HG03469 (cell line): ENCODE data around the gene LYSMD3.
A peak's percentile ranks its signal among the peaks of the same experiment; 100 is the strongest.

Experiments
- ATAC-seq: cut with Tn5 transposase; IDR thresholded peaks from one replicate; pipeline ENCODE4 v1.9.1; 2021; ENCODE audit warnings: mild to moderate bottlenecking, moderate library complexity, moderate number of reproducible peaks; ENCODE audit not compliant: unreplicated experiment

The LYSMD3 gene

DNA sequence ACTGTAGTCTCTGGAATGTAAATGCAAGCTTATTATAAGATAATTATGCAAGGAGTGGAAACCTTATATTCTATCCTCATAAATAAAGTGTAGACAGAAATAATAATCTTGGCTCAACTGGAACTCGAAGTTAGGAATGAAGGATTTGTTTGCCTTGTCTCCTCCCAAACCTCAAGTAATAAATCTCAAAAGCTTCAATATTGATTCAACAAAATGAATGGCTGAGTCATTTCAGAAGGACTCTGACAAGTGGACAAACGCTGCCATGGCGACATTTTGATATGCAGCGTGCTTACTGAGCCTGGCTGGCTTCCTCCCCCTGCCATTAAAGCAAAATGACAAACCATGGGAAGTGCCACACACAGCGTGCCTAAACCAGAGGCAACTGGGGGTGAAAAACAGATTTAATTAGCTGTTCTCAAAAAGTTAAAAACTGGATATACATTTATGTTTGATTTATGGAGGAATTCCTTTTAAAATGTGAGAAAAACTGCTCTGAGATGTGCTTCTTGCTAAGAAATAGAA, 18.7 kb upstream of the LYSMD3 start:
- ATAC-seq, result no peak

DNA sequence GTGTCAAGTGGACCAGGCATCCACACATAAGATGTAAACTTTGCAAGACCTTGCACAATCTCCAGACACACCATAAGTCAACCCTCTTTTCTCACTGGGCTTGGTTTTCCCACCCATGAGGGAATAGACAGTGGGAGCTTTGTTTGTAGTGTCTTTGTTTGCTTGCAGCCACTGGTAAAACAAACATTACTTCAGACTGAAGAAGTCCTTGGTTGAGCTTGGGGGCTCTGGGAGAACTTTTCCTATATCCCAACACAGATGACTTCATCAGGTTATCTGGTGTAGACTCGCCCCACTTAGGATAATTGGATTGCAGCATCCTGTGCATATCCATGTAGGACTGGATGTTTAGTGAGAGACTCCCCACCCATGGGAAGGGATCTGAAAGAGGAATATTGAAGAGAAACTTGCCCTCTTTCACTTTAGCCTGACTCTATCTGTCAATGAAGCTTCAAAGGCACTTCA, 17.7 kb upstream of the LYSMD3 start:
- no peak for ATAC-seq

DNA sequence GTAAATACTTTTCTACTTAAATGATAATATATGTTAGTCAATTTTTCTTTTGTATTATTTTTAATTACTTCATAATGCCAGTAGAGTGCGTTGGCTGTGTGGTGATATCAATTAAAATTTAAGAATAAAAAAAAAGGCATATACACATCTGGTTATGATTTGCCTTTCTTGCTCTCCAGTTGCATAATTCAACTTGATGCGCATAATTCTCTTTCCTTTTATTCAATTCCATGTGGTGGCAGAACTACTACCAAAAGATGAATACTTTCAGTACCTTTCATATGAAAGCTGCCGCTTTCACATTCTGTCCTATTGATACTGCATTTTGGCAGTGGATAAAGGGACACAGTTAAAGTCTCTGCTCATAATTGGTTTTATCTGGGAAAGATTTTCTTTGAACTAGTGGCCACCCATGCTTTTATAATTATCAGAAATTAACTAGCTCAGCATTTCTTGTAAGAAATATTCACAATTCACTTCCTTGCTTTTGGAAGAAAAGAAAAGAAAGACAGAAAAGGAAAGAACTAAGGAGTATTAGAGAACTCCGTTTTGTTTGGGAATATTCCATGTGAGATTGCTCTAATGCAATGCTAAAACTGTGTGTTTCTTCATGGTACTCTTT, 16.9 kb upstream of the LYSMD3 start:
- ATAC-seq, result no peak

DNA sequence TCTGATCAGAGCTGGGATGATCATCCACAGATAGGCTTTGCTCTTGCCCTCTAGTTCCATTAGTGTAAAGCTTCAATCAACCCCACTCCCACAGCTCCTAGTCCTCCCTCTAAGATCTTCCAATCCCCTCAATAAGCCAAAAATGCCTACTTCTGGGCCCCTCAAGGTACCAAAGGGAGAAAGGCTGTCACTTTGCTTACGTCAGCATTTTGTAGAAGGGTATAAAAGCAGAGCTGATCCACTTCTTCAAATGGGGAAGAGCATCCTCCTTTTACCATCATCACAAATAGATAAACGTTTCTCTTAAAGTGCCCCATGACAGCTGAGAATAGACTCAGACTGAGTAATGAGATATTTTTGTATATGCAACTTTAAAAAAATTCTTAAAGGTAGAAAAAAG, 16.1 kb upstream of the LYSMD3 start:
- ATAC-seq, result no peak

DNA sequence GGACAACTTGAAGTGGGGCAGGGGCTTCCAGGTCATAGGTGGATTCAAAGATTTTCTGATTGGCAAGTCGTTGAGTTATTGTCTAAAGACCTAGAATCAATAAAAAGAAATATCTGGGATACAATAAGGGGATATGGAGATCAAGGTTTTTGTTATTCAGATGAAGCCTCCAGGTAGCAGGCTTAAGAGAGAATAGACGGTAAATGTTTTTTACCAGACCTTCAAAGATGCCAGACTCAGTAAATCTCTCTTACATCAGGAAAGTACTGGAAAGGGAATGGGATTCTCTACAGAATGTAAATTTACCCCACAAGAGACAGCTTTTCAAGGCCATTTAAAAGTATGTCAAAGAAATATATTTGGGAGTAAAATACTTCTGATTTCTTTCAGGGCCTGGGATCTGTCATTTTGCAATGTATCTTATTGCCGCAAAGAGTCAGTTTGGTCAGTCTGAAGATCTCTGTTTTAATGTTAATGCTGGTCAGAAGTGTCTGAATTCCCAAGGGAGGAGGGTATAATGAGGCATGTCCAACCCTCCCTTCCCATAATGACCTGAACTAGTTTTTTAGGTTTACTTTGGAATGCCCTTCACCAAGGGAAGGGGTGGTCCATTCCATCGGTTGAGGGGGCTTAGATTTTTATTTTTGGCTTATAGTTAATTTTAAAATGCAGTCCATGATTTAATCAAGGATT, 13.6 kb upstream of the LYSMD3 start:
- no peak for ATAC-seq

DNA sequence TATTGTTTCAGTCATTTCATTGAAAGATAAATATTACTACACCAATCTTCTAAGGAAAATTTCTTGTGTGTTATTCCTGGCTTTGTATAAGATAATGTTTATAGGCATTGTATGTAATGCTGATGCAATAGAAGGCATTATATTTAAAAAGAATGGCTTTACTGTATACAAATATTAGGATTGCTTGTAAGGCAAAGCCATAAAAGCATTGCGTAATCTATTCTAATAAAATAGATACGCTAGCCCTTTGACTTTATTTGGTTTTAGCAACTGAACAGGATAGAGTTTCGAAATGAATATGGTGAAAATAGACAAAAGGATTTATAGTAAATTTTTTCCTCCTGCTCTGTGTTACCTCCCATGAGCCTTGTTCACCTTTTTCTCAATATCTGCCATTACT, 5.5 kb upstream of the LYSMD3 start:
- no peak for ATAC-seq

DNA sequence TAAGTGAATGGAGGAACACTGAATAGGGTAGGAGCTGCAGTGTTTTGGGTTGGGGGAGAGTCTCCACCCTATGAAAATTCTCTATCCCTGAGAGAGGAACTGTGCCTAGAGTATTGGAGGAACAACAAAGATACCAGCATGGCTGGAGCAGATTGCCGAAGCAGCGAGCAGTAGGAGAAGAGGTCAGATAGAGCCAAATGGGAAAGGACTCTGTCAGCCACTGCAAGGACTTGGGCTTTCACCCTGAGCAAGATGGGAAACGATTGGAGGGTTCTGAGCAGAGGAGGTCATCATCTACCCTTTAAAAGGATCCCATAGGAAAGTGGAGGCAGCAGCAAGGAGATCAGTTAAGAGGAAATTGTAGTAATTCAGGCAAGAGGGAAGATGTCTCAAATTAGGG, 4.4 kb upstream of the LYSMD3 start:
- ATAC-seq, result no peak

DNA sequence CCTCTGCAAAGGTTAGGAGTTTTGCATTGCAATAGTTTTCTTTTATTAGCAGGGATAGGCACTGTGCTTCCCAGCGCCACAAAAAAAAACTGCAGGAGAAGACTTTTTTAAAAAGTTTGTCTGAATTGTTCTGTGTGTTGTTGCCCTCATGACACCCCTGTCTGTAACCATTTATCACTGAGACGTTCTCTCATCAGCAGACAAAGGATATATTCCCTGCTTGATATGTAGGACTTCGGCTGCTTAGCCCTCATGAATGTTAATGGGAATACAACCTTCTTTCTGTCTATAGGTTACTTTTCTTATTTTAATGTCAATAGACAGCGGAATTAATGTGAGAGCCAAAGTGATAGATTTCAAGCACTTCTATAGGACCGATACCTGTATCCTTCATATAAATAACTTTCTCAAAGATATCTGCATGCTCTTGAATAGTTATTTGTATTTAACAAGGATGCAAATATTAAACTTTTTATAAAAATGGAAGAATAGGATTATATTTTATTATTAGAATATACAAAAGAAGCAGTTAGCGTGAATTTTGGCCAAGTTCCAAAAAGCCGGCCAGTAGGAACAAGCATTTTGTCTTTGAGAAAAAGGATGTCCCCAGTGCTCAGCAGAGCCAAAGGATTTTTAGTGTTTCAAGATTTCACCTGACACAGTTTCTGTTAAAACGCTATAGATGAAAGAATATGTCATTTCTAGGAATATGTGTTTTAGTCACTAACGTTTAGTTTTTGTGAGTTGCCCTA, 1.5 kb upstream of the LYSMD3 start:
- no peak for ATAC-seq

DNA sequence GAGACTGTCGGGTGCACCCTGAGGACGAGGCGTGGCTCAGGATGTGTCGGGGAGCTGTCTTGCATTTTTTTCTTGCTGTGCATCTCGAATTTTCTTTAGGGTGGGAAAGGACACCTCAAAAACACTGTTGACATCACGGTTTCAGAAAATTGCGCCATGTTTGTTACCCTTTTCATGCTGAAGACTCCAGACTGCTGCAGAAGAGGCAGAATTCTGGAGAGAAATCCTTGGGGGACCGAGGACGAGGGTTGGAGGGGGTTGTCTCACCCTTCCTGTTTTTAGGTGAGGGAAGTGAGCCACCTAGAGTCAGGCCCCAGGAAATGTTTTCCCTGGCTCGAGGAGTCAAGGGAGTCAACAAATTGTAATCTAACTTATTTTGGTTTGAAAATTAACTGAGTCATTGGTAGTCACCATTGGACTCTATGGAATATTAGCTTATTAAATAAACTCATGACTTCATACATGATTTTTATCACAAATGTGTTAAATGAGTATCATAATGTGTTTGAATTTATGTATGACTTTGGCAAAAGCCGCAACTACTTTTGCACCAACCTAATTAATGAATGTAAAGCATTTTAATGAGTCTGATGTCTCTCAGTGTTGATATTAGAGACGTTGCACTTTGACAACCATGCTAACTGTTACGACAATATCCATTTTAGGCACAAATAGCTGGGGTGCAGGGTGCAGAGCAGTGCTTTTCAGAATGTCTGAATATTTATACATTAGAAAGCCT, 724 bp upstream of the LYSMD3 start:
- ATAC-seq, result peak; percentile 27

DNA sequence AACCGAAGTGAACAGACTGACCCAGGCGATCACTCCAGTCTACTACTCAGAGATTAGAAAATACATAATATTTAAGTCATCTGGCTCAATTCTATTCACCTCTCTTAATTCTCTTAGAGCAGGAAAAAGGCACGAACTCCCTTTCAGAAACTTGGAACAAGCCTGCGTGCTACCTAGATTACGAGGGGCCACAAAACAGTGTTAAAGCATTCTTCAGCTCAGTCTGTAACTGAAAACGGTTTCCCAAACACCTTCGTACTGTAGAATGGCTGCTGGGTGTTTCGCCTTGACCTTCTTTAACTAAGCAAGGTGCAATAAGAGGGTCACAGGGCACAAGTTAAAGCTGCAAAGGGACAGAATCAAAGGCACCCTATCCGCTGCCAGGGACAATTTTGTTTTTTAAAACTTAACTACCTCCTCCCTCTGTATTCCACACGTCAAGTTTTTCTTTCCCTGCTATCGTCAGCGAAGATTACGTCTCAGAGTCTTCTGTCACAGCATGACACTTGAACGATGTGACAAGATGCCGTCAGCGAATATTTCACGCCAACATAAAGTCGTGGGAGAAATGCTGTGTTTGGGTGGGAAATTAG, 687 bp downstream of the LYSMD3 start:
- ATAC-seq, result no peak

DNA sequence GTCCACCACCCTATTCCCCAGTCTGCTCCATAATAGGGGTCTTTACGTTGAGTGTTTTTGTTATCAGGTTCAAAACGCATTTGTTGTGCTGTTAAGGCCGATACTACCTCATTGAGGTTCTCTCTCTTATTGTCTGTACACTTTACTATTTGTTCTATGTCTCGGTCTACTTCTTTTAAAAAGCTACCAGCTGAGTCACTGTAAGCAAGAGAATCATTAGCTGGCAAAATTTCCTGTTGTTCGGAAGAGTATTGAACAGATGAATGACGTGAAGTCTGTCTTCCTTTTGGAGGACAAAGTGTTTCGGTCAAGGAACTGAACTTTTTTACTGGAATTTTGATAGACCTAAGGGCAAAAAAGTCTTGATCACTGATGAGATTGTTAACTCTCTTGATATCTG, 10.3 kb downstream of the LYSMD3 start:
- no peak for ATAC-seq

DNA sequence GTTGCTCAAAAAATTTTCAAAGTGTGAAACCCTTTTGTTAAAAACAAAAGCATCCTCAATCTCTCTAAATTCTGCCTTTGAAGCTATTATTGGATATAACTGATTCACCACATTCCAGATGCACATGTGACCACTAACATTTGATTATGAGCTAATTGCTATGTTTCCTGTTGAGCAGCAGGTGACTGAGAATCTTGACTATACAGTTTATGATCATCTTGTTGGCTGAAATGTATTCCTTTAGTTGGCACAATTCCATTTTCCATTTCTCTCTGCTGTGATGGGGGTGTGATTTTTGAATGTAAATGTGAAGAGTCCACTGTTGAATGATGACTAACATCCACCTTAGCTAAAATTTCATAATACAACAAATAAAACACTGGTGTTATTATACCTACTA, 10.7 kb downstream of the LYSMD3 start:
- no peak for ATAC-seq

DNA sequence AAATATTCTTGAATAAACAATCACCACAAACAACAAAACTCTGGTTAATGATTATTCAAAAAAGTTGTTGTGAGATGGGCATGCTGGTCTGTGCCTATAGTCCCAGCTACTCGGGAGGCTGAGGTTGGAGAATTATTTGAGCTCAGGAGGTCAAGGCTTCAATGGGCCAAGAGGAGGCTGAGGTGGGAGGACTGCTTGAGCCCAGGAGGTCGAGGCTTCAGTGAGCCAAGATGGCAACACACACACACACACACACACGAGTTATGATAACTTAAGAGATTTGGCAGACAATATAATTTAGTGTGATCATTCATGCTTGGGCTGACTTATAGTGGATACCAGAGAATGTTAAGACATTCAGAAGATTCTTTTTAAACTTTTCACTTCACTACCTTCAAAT, 14.9 kb downstream of the LYSMD3 start:
- no peak for ATAC-seq

DNA sequence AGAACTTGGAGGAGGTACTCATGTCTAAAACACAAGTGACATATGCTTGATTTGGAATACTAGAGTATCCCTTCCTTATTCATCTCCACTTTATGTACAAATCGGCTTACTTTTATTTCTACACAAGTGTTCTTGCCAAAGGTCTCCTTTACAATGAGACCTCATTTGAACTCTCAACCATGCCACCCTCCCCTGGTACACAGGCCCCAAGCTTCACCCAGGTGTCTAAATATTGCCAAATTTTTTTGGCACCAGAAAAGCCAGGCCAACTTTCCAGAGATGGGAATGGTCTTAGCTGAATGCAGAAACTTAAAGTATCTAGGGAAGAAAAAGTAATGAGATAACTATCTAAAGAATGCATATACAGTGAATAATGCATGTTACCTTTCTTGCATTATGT, 18.9 kb downstream of the LYSMD3 start:
- ATAC-seq, result no peak

DNA sequence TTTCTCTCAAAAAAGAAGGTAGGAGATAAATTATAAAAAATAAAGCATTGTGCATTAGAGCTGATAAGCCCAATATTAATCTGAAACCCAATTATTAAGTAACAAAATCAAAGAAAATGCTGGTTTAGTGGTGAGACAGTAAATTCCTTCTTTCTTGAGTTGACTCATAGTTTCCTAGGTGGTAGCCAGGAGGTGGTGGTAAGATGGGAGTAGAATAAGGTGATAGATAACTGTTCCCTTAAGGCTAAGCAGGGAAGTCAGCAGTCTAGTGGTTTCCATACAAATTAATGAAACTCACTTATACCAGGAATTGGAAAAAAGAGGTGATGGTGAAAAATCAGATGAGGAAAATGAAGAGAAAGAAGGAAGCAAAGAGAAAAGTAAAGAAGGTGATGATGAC, 23.2 kb downstream of the LYSMD3 start:
- ATAC-seq, result no peak

DNA sequence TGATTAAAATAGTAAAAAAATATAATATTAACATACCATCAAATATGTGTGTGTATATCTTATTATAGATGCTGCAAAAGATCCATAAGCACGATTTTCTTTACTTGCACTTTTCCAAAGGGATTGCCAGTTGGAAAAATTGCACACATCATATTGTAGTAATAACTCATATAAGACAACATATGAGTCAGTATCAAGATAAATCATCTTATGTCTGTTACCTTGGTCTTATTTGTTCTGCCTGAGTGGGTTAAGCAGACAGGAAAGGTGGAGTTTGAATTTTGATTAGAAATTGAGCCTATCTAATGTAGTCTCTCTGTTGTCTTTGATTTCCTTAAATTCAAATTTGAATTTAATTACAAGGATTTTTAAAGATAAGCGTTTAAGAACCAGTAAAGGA, 24.6 kb downstream of the LYSMD3 start:
- no peak for ATAC-seq

DNA sequence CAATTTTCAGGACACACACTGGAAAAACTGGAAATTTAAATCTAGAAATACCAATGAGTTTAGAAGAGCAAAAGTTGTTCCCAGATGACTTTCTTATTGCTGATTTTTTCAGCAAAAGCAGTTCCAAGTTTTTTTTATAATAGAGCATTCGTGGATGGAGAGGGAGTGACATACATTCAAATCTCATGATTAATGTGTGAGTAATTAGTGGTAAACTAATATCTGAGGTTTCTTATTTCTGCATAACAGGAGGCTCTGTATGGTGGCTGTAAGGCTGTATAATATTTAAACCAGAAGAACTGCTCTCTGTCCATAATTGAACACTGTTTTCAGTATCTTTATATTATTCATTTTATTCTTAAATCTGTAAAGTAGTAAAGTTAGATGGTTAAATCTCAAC, 25.8 kb downstream of the LYSMD3 start:
- no peak for ATAC-seq

DNA sequence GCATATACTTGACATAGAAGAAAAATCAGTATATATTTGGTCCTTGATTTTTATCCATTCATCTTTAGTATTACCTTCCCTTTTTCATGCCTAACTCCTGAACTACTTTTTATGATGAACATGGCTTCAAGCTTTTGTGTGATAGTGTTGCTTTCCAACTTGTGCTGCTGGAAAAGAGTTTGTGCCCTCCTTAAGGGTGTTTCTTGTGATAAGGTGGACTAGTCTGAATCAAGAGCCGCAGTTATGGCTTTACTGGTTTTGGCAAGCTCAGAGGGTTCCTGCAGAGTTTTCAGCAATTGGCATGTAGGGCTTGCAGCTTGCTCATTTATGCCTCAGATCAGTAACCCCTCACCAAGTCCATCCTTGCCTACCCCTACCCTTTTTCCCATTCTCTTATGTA, 34.2 kb downstream of the LYSMD3 start:
- no peak for ATAC-seq

DNA sequence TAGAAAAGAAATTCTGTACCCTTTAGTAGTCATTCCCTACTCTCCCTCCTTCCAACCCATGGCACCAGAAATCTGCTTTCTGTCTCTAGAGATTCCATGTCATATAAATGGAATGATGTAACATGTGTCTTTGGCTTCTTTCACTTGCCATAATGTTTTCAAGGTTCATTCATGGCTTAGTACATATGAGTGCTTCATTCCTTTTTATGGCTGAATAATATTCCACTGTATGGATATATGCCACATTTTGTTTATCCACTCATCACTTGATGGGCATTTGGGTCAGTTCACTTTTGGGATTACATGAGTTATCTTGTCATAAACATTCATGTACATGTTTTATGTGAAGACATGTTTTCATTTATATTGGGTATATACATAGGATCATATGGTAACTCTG, 35.3 kb downstream of the LYSMD3 start:
- ATAC-seq, result no peak

DNA sequence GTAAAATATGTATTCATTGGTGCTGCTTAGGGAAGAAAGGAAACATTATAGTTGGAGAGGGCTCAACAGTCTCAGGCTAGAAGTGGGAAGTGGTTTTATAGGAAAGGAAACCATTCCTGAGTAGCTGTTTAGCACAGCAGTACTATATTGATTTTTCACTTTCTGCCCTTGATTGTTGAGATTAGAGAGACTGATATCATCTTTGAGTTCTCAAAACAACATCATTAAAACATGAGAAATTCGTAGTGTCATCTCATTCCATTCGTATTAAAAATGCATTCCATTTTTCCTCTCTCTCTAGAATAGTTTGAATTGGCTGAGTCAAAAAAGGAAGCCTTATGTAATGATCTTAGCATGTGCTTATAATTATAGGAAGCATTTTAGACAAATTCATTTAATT, 40.6 kb downstream of the LYSMD3 start:
- ATAC-seq, result no peak

DNA sequence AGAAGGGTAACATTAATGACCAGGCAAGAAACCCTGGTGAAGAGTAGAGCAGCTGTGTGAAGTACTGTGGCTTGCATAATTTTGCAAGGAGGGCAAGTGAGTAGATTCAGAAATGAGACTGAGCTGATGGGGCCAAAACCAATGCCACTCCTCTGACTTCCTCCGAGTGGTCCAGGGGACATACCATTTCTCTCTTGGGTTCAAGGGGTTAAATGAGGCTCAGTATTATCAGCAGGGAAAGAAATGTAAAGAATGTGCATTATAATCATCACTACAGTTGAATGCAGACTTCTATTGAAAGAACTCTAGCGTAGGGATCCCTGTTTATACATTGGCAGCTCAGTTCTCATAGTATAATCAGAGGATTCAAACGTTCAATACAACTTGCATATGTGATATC, 44.8 kb downstream of the LYSMD3 start:
- no peak for ATAC-seq
